ENCODE results near the gene CNTRL. TPM values are rescaled to one million over a fixed set of nuclear protein-coding genes. Genes with fewer than 3 reads are reported as not detected.

CNTRL gene
- polyA plus RNA-seq, 4 donors = 1.9 to 14.4 (median 4.5) TPM

DNA sequence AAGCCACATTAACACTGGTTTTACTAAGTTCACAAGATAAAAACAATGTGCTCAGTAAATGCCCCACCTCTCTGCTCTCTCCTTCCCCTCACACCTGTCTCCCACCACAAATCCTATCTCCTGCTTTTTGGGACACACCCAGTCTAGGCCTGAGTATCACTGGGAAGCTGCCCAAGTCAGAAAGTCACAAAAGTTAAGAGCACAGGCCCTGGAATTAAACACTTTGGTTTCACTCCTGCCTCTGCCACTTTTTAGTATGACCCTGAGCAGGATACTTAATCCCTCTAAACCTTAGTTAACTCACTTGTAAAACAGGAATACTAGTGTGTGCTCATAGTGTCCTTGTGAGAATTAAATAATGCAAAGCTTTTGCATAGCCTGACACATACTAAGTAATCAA, 36.0 kb upstream of the CNTRL start:
- Histone ChIP-seq H3K9me3 (ENCODE audit: control insufficient read depth in 2 of 2, insufficient read depth in 1 of 2, low read depth in 1 of 2, low read length in 1 of 2) (no peaks in the 10 kb centered on the region), H3K4me3 (ENCODE audit: low read depth in 1 of 3, low read length in 3 of 3) (no peak overlapping the region), H3K4me1 (ENCODE audit: control insufficient read depth in 3 of 3, insufficient read depth in 2 of 3, low read depth in 1 of 3, low read length in 2 of 3) (no peaks in the 10 kb centered on the region), H3K27ac (ENCODE audit: low read depth in 1 of 3, low read length in 2 of 3) (no peak overlapping the region), H3K27me3 (ENCODE audit: control insufficient read depth in 3 of 3, insufficient read depth in 3 of 3, low read length in 3 of 3) (no peaks in the 10 kb centered on the region), H3K36me3 (ENCODE audit: control insufficient read depth in 3 of 3, insufficient read depth in 2 of 3, low read depth in 1 of 3, low read length in 3 of 3) (peaks cover 0 to 8% (median 2%) of the 10 kb centered on the region in 3 donors)
- FAIRE-seq (no peak), DNase-seq (no peak)

DNA sequence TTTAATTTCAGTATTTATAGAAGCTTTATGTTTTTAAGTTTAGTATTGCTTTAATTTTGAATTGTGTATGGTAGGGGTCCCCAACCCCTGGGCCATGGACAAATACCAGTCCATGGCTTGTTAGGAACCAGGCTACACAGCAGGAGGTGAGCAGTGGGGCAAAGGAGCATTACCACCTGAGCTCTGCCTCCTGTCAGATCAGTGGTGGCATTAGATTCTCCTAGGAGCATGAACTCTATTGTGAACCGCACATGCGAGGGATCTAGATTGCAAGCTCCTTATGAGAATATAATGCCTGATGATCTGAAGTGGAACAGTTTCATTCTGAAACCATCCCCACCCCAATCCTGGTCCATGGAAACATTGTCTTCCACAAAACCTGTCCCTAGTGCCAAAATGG, 26.6 kb upstream of the CNTRL start:
- no peak overlapping the region for H3K4me3 ChIP-seq (ENCODE audit: low read depth in 1 of 3, low read length in 3 of 3)
- H3K4me1 ChIP-seq (ENCODE audit: control insufficient read depth in 3 of 3, insufficient read depth in 2 of 3, low read depth in 1 of 3, low read length in 2 of 3) = peaks cover 0 to 8% (median 3%) of the 10 kb centered on the region in 3 donors
- WGBS, 3 donors = 77 to 91% (median 82%) methylated on average over 2 of the region's 2 CpGs
- FAIRE-seq (no peak), DNase-seq (no peak)
- no peaks in the 10 kb centered on the region for H3K9me3 ChIP-seq (ENCODE audit: control insufficient read depth in 2 of 2, insufficient read depth in 1 of 2, low read depth in 1 of 2, low read length in 1 of 2)
- H3K27ac ChIP-seq (ENCODE audit: low read depth in 1 of 3, low read length in 2 of 3) = no peak overlapping the region
- H3K27me3 ChIP-seq (ENCODE audit: control insufficient read depth in 3 of 3, insufficient read depth in 3 of 3, low read length in 3 of 3) = no peaks in the 10 kb centered on the region
- H3K36me3 ChIP-seq (ENCODE audit: control insufficient read depth in 3 of 3, insufficient read depth in 2 of 3, low read depth in 1 of 3, low read length in 3 of 3) = peaks cover 0 to 3% (median 0%) of the 10 kb centered on the region in 3 donors

DNA sequence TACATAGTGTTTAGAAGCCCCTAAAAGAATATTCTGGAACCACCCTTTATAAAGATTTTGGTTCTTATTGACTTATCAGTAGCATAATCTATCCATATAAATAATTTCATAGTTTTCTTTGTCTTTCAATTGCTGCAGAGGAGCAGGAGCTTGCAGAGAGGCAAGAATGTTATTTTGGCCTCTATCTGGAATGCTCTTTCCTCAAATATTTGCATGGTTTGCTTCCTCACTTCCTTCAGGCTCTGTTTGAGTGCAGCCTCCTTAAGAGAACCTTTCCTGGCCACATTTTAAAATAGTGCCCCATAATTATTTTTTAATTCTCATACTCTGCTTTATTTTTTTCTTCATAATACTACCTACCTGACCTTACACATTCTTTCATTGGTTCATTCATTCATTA, 26.1 kb upstream of the CNTRL start:
- Histone ChIP-seq H3K4me3 (ENCODE audit: low read depth in 1 of 3, low read length in 3 of 3) (peak overlapping the region in 1 of 3 donors; percentile 36), H3K27ac (ENCODE audit: low read depth in 1 of 3, low read length in 2 of 3) (no peak overlapping the region), H3K27me3 (ENCODE audit: control insufficient read depth in 3 of 3, insufficient read depth in 3 of 3, low read length in 3 of 3) (no peaks in the 10 kb centered on the region), H3K9me3 (ENCODE audit: control insufficient read depth in 2 of 2, insufficient read depth in 1 of 2, low read depth in 1 of 2, low read length in 1 of 2) (no peaks in the 10 kb centered on the region), H3K4me1 (ENCODE audit: control insufficient read depth in 3 of 3, insufficient read depth in 2 of 3, low read depth in 1 of 3, low read length in 2 of 3) (peaks cover 0 to 11% (median 5%) of the 10 kb centered on the region in 3 donors), H3K36me3 (ENCODE audit: control insufficient read depth in 3 of 3, insufficient read depth in 2 of 3, low read depth in 1 of 3, low read length in 3 of 3) (peaks cover 0 to 3% (median 0%) of the 10 kb centered on the region in 3 donors)
- DNase-seq (no peak), FAIRE-seq (no peak)

DNA sequence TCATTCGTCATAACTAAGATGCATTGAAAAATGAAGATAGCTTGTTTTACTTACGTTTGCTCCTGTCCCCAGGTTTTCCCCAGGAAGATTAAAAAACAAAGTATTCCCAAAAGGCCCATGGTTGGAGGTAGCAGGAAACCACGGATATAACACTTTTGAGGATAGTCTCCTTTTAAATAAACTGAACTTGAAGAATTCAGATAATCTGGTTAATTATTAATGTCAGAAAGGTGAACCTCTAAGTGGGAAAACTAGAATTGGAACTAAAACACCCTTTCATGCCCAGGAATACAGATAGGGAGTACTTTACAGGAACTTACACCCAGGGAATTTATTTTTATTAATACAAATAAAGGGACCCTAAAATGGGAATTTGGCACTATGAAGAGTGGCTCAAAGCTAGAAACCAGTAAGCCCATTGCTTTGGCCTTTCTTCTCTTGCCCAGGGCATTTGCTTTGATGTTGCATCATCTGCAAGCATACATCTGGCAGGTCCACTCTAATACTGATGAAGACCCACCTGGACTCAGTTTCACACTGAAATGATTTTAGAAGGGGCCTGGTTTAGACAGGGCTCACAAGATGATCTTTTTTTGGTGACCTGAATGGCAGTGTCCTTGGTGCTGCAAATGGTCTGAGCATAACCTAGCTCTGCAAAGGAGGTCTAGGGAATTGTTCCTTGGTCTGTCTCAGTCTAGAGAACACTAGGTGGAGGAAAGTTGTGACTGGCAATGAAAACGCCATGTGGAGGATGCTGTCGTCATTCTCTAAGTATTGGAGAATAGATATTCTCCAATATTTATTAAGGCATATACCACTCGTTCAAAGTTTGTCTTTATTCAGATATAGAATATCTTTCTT, 24.4 kb upstream of the CNTRL start, which contains the start of gene C5:
Gene C5 (minus strand): TSS at position 148 of the 861 bp plus-strand sequence. CDS start 29 bp downstream, at position 119.
- Histone ChIP-seq H3K4me1 (ENCODE audit: control insufficient read depth in 3 of 3, insufficient read depth in 2 of 3, low read depth in 1 of 3, low read length in 2 of 3) (peaks cover 0 to 15% (median 5%) of the 10 kb centered on the region in 3 donors), H3K27me3 (ENCODE audit: control insufficient read depth in 3 of 3, insufficient read depth in 3 of 3, low read length in 3 of 3) (no peaks in the 10 kb centered on the region), H3K27ac (ENCODE audit: low read depth in 1 of 3, low read length in 2 of 3) (no peak within 1 kb of the TSS), H3K9me3 (ENCODE audit: control insufficient read depth in 2 of 2, insufficient read depth in 1 of 2, low read depth in 1 of 2, low read length in 1 of 2) (no peaks in the 10 kb centered on the region), H3K36me3 (ENCODE audit: control insufficient read depth in 3 of 3, insufficient read depth in 2 of 3, low read depth in 1 of 3, low read length in 3 of 3) (no peaks in the 10 kb centered on the region), H3K4me3 (ENCODE audit: low read depth in 1 of 3, low read length in 3 of 3) (peak within 1 kb of the TSS in 2 of 3 donors; percentile 39 to 41)
- 35 to 64% (median 44%) methylated on average over 6 of the region's 6 CpGs for WGBS, 3 donors
- FAIRE-seq (no peak), DNase-seq (peak in 1 of 2 donors; percentile 41)

DNA sequence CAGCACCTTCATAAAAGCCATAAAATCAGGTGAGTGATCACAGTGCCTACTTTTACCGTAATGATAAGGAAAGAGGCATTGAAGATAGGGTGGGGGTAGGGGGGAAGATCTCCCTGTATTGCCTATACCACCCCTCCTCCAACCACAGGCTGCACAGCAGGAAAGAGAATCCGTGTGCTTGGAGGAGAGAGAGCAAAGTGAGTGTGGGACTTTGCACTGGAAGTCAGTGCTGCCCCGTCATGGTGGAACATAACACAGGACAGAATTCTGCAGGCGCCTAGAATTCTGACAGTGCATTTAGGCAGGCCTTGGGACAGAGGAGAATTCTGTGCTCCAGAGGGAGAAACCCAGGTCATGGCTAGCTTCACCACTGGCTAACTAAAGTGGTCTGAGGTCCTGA, 21.2 kb upstream of the CNTRL start:
- 16 to 52% (median 27%) methylated on average over 4 of the region's 4 CpGs for WGBS, 3 donors
- Histone ChIP-seq H3K27ac (ENCODE audit: low read depth in 1 of 3, low read length in 2 of 3) (no peak overlapping the region), H3K9me3 (ENCODE audit: control insufficient read depth in 2 of 2, insufficient read depth in 1 of 2, low read depth in 1 of 2, low read length in 1 of 2) (no peaks in the 10 kb centered on the region), H3K27me3 (ENCODE audit: control insufficient read depth in 3 of 3, insufficient read depth in 3 of 3, low read length in 3 of 3) (no peaks in the 10 kb centered on the region), H3K4me1 (ENCODE audit: control insufficient read depth in 3 of 3, insufficient read depth in 2 of 3, low read depth in 1 of 3, low read length in 2 of 3) (peaks cover 0 to 15% (median 5%) of the 10 kb centered on the region in 3 donors), H3K36me3 (ENCODE audit: control insufficient read depth in 3 of 3, insufficient read depth in 2 of 3, low read depth in 1 of 3, low read length in 3 of 3) (no peaks in the 10 kb centered on the region), H3K4me3 (ENCODE audit: low read depth in 1 of 3, low read length in 3 of 3) (no peak overlapping the region)
- DNase-seq (peak; percentile 72 to 81), FAIRE-seq (no peak)

DNA sequence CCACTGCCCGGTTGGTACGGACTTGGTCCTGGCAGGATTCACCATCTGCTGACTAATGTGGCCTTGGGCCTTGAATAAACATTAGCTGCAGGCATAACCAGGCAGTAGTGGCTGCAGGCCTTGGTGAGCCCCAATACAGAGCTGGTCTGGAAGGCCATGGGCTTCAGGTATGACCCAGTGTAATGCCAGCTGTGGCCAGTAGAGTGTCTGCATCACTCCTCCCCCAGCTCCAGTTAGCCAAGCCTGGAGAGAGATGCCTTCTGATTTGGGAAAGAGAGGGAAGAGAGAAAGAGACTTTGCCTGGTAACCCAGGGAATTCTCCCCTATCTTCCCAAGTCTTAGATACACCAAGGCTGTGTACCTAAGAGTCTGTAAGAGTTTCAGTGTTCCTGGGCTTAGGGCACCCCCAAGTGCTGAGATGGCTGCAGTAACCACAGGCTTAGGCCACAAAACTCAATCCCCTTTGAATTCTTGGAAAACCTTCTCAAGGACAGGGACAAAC, 19.1 kb upstream of the CNTRL start:
- H3K27me3 ChIP-seq (ENCODE audit: control insufficient read depth in 3 of 3, insufficient read depth in 3 of 3, low read length in 3 of 3) = no peaks in the 10 kb centered on the region
- DNase-seq (peak in 1 of 2 donors; percentile 18), FAIRE-seq (no peak)
- H3K27ac ChIP-seq (ENCODE audit: low read depth in 1 of 3, low read length in 2 of 3) = no peak overlapping the region
- H3K4me1 ChIP-seq (ENCODE audit: control insufficient read depth in 3 of 3, insufficient read depth in 2 of 3, low read depth in 1 of 3, low read length in 2 of 3) = peaks cover 0 to 10% (median 3%) of the 10 kb centered on the region in 3 donors
- 81 to 93% (median 84%) methylated on average over 2 of the region's 2 CpGs for WGBS, 3 donors
- no peaks in the 10 kb centered on the region for H3K9me3 ChIP-seq (ENCODE audit: control insufficient read depth in 2 of 2, insufficient read depth in 1 of 2, low read depth in 1 of 2, low read length in 1 of 2)
- H3K36me3 ChIP-seq (ENCODE audit: control insufficient read depth in 3 of 3, insufficient read depth in 2 of 3, low read depth in 1 of 3, low read length in 3 of 3) = no peaks in the 10 kb centered on the region
- no peak overlapping the region for H3K4me3 ChIP-seq (ENCODE audit: low read depth in 1 of 3, low read length in 3 of 3)

DNA sequence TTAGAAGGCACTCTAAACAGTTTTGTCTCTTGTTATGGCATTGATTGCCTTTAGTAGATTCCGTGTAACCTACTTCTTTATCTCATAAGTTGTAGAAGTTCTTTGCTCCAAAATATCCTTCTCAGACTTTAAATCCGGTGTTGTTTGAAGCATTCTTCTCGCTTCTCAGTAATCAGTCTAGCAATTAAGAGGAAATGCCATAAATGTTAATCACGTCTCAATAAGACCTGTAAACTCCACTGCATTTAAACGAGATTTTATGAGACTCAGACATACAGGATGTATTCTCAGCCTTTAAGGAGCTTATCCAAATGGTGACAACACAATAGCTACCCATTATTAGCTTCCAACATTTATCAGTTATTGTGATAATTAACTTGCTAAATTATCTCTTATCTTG, 16.9 kb upstream of the CNTRL start:
- H3K27ac ChIP-seq (ENCODE audit: low read depth in 1 of 3, low read length in 2 of 3) = no peak overlapping the region
- H3K27me3 ChIP-seq (ENCODE audit: control insufficient read depth in 3 of 3, insufficient read depth in 3 of 3, low read length in 3 of 3) = no peaks in the 10 kb centered on the region
- peaks cover 0 to 10% (median 3%) of the 10 kb centered on the region in 3 donors for H3K4me1 ChIP-seq (ENCODE audit: control insufficient read depth in 3 of 3, insufficient read depth in 2 of 3, low read depth in 1 of 3, low read length in 2 of 3)
- 24 to 68% (median 56%) methylated on average over 5 of the region's 5 CpGs for WGBS, 3 donors
- no peak overlapping the region for H3K4me3 ChIP-seq (ENCODE audit: low read depth in 1 of 3, low read length in 3 of 3)
- no peak for FAIRE-seq
- no peaks in the 10 kb centered on the region for H3K9me3 ChIP-seq (ENCODE audit: control insufficient read depth in 2 of 2, insufficient read depth in 1 of 2, low read depth in 1 of 2, low read length in 1 of 2)
- no peak for DNase-seq
- H3K36me3 ChIP-seq (ENCODE audit: control insufficient read depth in 3 of 3, insufficient read depth in 2 of 3, low read depth in 1 of 3, low read length in 3 of 3) = no peaks in the 10 kb centered on the region

DNA sequence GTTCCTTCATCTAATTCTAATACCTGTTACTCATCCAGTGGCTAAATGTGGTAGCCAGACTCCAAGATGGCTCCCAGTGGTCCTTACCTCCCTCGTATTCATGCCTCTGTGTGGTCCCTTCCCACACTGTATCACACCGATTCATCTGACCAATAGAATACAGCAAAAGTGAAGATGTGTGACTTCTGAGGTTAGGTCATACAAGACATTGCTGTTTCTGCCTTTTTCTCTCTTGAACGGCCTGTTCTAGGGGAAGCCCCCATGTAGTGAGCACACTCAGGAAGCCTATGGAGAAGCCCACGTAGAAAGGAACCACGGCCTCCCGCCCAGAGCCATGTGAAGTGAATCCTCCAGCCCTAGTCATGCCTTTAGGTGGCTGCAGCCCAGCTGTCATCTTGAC, 15.2 kb upstream of the CNTRL start:
- Histone ChIP-seq H3K27me3 (ENCODE audit: control insufficient read depth in 3 of 3, insufficient read depth in 3 of 3, low read length in 3 of 3) (no peaks in the 10 kb centered on the region), H3K27ac (ENCODE audit: low read depth in 1 of 3, low read length in 2 of 3) (no peak overlapping the region), H3K36me3 (ENCODE audit: control insufficient read depth in 3 of 3, insufficient read depth in 2 of 3, low read depth in 1 of 3, low read length in 3 of 3) (no peaks in the 10 kb centered on the region), H3K4me3 (ENCODE audit: low read depth in 1 of 3, low read length in 3 of 3) (no peak overlapping the region), H3K4me1 (ENCODE audit: control insufficient read depth in 3 of 3, insufficient read depth in 2 of 3, low read depth in 1 of 3, low read length in 2 of 3) (no peaks in the 10 kb centered on the region), H3K9me3 (ENCODE audit: control insufficient read depth in 2 of 2, insufficient read depth in 1 of 2, low read depth in 1 of 2, low read length in 1 of 2) (no peaks in the 10 kb centered on the region)
- DNase-seq = no peak
- no peak for FAIRE-seq
- WGBS, 3 donors = 84 to 88% (median 85%) methylated on average over 6 of the region's 6 CpGs

Measured in small intestine (tissue), 7 donors.